ENCODE data around the gene SUSD1.

The SUSD1 gene

GRCh38 chr9:112006361-112007020 is 168.6 kb downstream of the SUSD1 start:
- no peak for DNase-seq

GRCh38 chr9:112005939-112006338 is 169.2 kb downstream of the SUSD1 start:
- no peak for DNase-seq

- no peak for DNase-seq
Measured at GRCh38 chr9:112003538-112003937, 171.6 kb downstream of the SUSD1 start.

GRCh38 chr9:112002847-112003457 is 172.1 kb downstream of the SUSD1 start:
- no peak for DNase-seq

GRCh38 chr9:112002131-112002846 is 172.8 kb downstream of the SUSD1 start:
- peak; percentile 34 for DNase-seq

DNA sequence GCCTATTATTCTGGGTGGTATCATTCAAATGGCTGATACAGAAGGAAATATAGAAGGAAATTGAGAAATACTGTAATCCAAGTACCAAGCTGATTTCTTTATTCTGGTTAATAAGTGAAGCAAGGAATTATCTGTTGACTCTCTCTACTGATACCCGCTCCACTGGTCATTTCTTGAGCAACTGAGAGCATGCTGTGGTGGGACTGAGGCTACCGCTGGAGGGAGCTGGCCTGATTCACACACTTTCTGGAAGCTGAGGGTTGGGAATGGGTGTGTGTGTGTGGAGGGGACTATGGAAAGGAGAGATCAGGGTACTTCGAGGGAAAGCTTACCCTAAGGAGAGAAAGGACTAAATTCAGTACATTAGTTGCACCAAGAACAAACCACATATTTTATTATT is 174.4 kb downstream of the SUSD1 start:
- DNase-seq, result no peak

- DNase-seq, result no peak
Measured at GRCh38 chr9:111999319-111999718, 175.8 kb downstream of the SUSD1 start.

DNA sequence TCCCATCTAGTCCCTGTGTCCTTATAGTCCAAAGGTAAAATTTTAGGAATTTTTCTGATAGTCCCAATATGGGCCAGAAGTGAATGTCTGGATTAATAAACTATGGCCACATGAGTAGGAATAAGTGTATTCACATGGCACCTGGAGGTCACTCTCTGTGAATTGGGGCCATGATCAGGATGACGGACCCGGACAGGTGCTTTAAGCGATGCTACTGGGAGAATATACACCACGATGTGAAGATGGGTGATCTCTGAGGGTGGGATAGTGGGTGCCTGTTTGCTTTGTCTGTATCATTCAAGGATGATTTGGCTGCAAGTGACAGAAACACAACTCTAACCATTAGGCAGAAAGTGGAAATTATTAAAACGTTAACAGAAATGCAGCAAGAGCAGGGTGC is 177.3 kb downstream of the SUSD1 start:
- DNase-seq, result no peak

DNA sequence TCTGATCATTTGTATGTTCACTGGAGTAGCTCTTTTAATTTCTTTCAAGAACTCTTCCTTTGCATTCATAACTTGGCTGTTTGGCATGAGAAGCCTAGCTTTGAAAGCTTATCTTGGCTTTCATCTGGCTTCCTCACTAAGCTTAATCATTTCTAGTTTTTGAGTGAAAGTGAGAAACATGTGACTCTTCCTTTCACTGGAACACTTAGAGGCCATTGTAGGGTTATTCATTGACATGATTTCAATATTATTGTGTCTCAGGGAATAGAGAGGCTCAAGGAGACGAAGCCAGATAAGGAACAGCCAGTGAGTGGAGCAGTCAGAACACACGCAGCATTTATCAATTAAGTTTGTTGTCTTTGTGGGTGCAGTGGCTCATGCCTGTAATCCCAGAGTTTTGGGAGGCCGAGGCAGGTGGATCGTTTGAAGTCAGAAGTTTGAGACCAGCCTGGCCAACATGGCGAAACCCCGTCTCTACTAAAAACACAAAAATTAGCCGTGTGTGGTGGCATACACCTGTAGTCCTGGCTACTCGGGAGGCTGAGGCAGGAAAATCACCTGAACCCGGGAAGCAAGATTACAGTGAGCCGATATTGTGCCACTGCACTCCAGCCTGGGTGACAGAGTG is 180.2 kb downstream of the SUSD1 start:
- no peak for DNase-seq

DNA sequence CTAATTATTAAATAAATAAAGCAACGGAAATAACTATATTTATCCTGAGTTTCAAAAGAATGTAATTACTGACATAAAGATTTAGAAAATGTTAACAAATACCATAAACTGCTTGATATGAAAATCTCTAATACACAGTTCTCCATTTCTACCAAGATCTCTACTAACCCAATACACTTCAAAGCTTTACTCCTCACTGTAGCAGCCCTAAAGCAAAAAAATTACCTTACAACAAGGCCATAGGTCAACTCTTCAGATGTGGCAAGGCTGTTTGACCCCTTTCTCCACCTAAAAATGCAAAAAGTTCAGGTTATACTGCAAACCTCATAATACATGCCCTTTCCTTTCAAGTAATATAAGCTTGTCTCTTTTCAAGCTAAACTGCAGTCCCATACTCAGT is 181.8 kb downstream of the SUSD1 start:
- DNase-seq, result no peak

GRCh38 chr9:111992523-111992922 is 182.6 kb downstream of the SUSD1 start:
- DNase-seq, result no peak

DNA sequence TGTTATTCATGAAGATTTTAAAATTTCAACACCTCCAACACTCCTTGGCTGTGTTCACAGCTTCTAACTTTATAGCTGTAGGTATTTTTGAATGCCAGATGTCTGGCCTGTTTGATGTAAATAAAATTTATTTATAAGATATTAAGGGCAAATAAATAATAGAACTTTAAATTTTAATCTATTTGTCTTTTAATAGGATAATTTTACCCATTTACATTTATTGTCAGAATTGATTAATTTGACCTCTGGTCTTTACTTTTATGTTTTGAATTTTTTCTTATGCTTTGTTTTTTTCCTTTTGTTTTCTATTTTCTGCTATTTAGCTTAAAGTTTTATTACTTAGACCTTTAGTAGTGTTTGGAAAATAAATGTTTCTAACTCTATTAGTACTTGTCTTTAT is 183.9 kb downstream of the SUSD1 start:
- DNase-seq, result no peak
